ENCODE results near the gene UQCC2.

Gene UQCC2

GRCh38 chr6:33725222-33725621 lies 13.7 kb upstream of the UQCC2 start:
- DNase-seq (ENCODE audit: low read depth): no peak

DNA sequence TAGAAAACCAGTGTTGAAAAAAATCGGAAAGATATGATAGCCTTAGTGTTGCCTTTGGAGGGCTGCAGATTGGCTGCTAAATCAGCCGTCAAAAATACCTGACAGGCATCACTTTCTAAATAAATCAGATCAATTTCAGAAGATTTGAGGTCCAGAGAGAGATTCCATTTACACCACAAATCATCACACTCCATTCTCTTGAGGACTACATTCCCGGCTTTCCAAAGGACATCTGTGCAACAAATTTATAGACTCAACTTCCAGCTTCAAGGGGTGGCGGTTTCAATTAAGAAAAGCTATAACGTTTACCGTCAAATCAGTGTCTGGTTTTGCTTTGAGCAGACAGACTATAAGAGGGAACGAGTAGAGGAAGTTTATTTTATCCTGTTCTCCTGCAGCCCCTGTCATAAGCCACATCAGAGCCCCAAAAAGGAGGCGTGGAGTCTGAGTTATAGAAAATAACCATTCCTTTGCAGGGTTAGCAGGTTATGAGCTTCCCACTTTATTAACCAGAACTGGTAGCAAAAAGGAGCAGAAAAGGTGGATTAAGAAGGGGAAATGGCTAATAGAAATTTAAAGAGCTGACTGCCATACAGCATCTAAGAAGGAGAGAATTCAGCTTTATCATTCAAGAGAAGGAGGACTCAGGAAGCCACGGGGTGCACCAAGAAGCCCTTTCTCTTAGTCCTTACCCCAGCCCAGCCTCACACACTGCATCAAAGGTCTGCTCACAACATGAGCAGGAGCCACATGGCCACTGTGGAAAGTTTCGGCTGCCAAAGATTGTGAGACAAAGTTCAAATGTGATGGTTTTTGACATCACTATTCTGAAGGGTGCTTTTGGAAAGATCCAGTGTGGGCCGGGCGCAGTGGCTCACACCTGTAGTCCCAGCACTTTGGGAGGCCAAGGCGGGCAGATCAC lies 12.9 kb upstream of the UQCC2 start:
- no peak for DNase-seq (ENCODE audit: low read depth)

DNA sequence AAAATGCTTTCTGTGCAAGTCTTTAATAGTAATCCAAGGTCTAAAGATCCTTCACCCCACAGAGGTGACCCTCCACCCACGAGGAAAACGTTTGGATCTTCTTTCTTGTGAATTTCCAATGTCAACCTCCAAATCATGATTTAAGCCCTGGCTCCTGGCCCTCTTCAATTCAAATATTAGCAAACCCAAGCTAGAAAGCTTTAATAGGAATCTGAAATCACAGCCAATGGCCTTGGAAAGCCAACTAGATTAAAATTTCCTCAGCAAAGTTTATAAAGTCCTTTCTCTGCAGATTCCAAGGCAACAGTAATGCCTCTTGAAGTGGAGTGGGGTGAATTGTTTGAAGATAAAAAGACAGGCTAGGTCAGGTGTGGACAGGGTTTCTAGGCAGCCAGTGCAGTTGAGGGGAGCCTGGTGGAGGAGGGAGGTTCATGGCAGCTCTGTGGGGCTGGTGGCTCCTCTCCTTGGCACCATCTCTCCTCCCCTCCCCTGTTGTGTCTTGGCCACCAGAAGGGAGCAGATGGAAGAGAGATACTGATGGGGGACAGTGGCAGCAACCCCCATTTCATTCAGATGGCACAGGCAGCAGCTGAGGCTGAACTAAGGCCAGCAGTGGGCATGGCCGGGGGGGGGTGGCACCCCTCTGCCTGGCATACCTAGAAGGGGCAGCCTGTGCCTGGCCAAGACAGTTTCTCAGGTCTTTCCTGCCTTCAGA lies 12.0 kb upstream of the UQCC2 start:
- no peak for DNase-seq (ENCODE audit: low read depth)

GRCh38 chr6:33722103-33722623 lies 10.7 kb upstream of the UQCC2 start:
- DNase-seq (ENCODE audit: low read depth): no peak

- DNase-seq (ENCODE audit: low read depth): no peak
These were observed 10.0 kb upstream of the UQCC2 start for GRCh38 chr6:33721508-33721907.

GRCh38 chr6:33720998-33721397 lies 9.5 kb upstream of the UQCC2 start:
- no peak for DNase-seq (ENCODE audit: low read depth)

GRCh38 chr6:33719326-33719987 lies 8.0 kb upstream of the UQCC2 start:
- no peak for DNase-seq (ENCODE audit: low read depth)

DNA sequence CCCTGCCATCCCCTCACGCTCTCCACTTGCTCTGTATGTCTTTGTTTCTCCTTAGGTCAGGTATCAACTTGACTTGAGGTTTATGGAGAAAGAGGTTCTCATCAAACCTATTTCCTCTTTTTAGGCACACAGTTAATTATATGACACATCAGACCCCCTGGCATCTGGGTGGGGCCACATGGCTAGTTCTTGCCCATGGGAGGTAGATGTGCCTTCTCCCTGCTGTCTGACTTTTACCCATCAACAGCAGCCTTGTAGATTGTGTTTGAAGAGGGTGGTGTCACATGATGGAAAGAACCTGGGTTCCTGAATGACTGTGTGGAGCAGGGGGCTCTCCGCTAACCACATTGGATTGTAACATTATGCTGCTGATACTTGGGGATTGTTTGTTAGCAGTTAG lies 7.2 kb upstream of the UQCC2 start:
- no peak for DNase-seq (ENCODE audit: low read depth)

GRCh38 chr6:33717934-33718455 lies 6.5 kb upstream of the UQCC2 start:
- no peak for DNase-seq (ENCODE audit: low read depth)

GRCh38 chr6:33716890-33717632 lies 5.6 kb upstream of the UQCC2 start:
- DNase-seq (ENCODE audit: low read depth): no peak

GRCh38 chr6:33716379-33716778 lies 4.9 kb upstream of the UQCC2 start:
- no peak for DNase-seq (ENCODE audit: low read depth)

DNA sequence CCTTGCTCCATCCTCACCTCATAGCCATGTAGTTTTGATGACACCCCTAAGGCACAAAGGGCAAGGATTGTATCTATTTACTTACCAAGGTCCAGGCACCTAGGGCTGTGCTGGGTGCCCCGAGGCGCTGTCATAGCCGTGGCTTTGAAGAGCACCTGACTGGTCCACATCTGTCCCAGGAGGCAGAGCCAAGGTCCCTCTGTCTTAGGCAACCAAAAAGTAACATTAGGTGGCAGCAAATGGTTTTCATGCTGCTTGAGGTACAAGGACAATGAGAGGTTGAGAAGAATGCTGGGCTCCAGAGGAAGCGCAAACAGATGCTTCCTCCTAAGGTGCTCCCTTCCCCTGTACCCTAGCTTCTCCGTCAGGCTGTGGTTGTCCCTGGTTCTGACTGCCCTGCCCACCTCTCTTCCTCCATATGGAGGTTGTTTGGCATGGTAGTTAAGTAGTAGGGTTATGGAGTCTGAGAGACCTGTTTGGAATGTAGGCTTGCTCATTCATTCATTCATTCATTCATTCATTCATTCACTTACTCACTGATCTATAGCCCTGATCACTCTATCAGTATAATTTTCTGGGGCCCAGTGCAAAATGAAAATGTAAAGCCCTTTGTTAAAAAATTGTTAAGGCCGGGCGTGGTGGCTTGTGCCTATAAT lies 3.0 kb upstream of the UQCC2 start:
- DNase-seq (ENCODE audit: low read depth): no peak

DNA sequence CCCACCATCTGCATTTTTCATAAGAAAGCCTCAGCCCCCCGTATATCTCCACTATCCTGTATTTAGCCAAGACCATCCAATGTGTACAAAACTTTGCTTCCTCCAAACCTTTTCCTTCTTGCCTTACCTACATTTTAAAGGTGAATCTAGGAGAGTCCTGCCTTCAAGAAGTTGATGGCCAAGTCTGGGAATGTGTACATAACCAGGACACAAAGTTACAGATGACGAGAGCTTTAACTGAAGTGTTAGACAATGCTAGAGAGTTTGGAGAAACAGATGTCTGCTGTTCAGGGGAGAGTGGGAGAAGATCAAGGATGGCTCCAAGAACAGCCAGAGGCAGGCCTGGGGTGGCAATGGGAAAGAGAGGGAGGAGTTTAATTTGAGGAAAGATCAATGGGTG lies 2.3 kb upstream of the UQCC2 start:
- no peak for DNase-seq (ENCODE audit: low read depth)

- no peak for DNase-seq (ENCODE audit: low read depth)
These were observed 1.4 kb upstream of the UQCC2 start for GRCh38 chr6:33712914-33713313.

DNA sequence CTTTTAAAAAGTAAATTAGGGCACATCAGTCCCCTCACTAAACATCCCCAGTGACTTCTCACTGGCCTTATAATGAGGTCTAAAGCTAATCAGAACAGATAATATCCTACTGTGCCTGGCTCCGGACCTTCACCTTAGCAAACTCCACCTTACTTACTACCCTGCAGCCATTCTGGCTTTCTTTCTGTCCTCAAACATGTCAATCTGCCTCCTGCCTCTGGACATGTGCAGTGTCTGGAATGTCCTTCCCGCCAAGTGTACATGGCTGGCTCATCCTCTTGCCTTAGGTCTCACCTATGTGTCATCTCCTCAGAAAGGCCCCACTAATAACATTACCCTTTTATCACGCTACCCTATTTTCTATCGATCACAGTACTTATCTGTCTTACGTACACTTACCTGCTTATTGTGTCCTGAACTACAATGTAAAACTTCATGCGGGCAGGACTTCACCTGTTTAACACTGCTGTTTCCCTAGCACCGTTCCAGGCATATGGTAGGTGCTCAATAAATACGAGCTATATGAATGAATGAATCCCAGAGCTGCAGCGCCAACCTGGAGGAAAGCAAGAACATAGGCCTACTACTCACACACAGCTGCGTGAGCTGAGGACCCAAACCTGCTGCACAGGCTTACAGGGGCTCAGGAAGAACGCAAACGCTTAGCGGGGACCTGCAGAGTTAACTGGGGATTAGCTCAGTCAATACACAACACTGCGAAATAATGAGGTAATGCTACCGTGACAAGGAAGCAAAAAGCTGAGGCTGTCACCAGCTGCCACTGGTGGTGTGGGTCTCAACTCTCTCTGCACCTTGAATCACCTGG lies 991 bp downstream of the UQCC2 start:
- DNase-seq (ENCODE audit: low read depth): no peak

- DNase-seq (ENCODE audit: low read depth): no peak
These were observed 1.8 kb downstream of the UQCC2 start for GRCh38 chr6:33709605-33710295.

DNA sequence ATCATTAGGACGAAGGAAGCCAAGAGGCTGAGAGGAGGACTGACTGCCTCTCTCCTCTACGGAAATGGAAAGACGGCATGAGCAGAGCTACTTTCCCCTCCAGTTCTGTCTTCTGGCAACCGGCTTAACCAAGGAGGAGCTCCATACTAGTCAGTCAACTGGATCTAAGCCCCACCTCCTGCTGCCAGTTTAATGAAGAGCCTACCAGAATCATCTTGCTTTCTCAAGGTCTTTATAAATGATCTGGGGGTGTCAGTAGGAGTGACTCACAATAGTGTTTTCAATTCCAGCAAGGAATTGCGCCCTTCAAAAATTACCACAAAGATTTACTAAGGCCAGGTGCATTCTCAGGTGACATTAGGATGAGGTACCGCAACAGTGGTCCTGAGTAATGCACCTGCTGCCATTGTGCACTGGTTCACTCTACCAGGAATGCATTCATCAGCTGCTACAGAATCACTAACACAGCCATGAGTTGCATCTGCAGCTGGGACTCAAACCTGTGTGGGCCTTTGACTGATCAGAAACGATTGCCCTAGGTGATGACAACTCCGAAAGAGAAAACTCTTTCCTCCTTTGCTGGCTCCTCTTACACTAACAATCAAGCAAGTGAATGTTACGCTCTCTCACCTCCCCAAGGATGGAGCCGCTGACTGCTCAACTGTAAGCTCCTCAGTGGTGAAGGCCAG lies 2.8 kb downstream of the UQCC2 start:
- DNase-seq (ENCODE audit: low read depth): no peak

DNA sequence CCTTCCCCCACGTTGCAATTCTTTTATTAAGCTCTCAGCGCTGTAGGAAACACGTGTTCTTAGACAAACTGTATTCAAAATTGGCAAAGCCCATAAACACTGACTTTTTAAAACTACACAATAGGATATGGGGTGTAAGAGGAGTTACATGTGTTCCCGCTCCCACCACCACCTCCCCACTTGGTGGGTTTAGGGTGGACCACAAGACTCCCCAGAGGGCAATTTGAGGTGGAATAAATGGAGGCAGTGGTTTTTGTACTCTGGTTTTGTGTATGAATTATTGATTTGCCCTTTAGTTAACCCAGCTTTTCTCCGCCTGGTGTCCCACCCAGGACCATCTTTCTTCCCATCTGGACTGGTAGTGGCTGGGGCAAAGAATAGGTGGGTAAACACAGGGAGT lies 3.7 kb downstream of the UQCC2 start:
- no peak for DNase-seq (ENCODE audit: low read depth)
